Endothelial cell of umbilical vein (primary cell): Measurements from ENCODE around the gene GPD2. TPM values are rescaled to one million over a fixed set of nuclear protein-coding genes. Genes with fewer than 3 reads are reported as not detected.

Experiments used
- BruUV-seq: library from RNA; stranded (reverse); fragments of 400-500 nt; replicated peaks from 2 replicates; lab custom pipeline; 2021; lab: Mats Ljungman, UMichigan
- CTCF ChIA-PET: fragments of 300-600, 350-600 bp; sonication (Branson Sonifier 250); formaldehyde crosslinking; loops from one replicate; lab custom pipeline; 2021; ENCODE audit warnings: antibody characterized with exemption, inconsistent platforms; lab: Charles Lee
- POLR2A ChIA-PET: fragments of 300-600, 350-600 bp; sonication (Branson Sonifier 250); formaldehyde crosslinking; loops from one replicate; lab custom pipeline; 2021; ENCODE audit warnings: antibody characterized with exemption, inconsistent platforms; lab: Charles Lee
- DNase-seq: peaks from one replicate; pipeline ENCODE4 v3.0.0-alpha.2; 2011; ENCODE audit warnings: low read depth, low spot score
- FAIRE-seq: peaks from 2 replicates; lab custom pipeline; 2011; peaks lifted over from hg19 to GRCh38; lab: Jason Lieb, UNC
- H2AFZ ChIP-seq: 2 replicates; pipeline ENCODE4 v1.6.0; 2012; ENCODE audit warnings: low read depth, low read length, control low read depth, inconsistent platforms
- H3K27ac ChIP-seq: 2 replicates; pipeline ENCODE4 v1.5.1; 2011; ENCODE audit warnings: low read depth, mild to moderate bottlenecking, control low read depth, low read length, moderate library complexity; ENCODE audit not compliant: insufficient read depth
- H3K27me3 ChIP-seq, 2 experiments: 2 replicates each; pipeline versions ENCODE4 v1.6.0 to v1.6.1; 2011; ENCODE audit warnings: low read length in 2 of 2, mixed read lengths in 1 of 2; ENCODE audit not compliant: control insufficient read depth in 2 of 2, insufficient read depth in 2 of 2
- H3K36me3 ChIP-seq, 2 experiments: 2 replicates in 1 of 2; 3 replicates in 1 of 2; pipeline ENCODE4 v1.5.1; 2011; ENCODE audit warnings: low read length in 2 of 2, mild to moderate bottlenecking in 1 of 2, moderate library complexity in 1 of 2; ENCODE audit not compliant: control insufficient read depth in 2 of 2, insufficient read depth in 2 of 2; ENCODE audit errors: extremely low read depth in 1 of 2
- H3K4me1 ChIP-seq: 3 replicates; pipeline ENCODE4 v1.5.1; 2011; ENCODE audit warnings: mild to moderate bottlenecking, low read length; ENCODE audit not compliant: control insufficient read depth, insufficient read depth; ENCODE audit errors: extremely low read depth
- H3K4me2 ChIP-seq: 2 replicates; pipeline ENCODE4 v1.6.1; 2011; ENCODE audit warnings: low read length, control low read depth, mixed read lengths; ENCODE audit not compliant: insufficient read depth
- H3K4me3 ChIP-seq, 3 experiments: fragments of 200-600 bp in 1 of 3; sonication (generic), shearing (Covaris generic) in 1 of 3; replicated peaks in 1 of 3; 2 replicates each; pipeline ENCODE4 v1.5.1; 2011 to 2016; ENCODE audit warnings: control low read depth in 3 of 3, low read length in 3 of 3, mild to moderate bottlenecking in 2 of 3, inconsistent platforms in 1 of 3, low read depth in 1 of 3, moderate library complexity in 1 of 3; ENCODE audit not compliant: insufficient read depth in 1 of 3
- H3K79me2 ChIP-seq: 2 replicates; pipeline ENCODE4 v1.6.0; 2012; ENCODE audit warnings: low read length, inconsistent platforms; ENCODE audit not compliant: control insufficient read depth, insufficient read depth
- H3K9ac ChIP-seq: replicated peaks from 2 replicates; pipeline ENCODE3; 2011; ENCODE audit warnings: low read length, control low read depth; ENCODE audit not compliant: insufficient read depth; ENCODE audit errors: extremely low read depth
- H3K9me1 ChIP-seq: replicated peaks from 3 replicates; pipeline ENCODE4 v1.6.0; 2011; ENCODE audit warnings: mild to moderate bottlenecking, low read length; ENCODE audit not compliant: control insufficient read depth, insufficient read depth; ENCODE audit errors: extremely low read depth
- H3K9me3 ChIP-seq: replicated peaks from 2 replicates; pipeline ENCODE4 v1.5.1; 2012; ENCODE audit warnings: low read length, inconsistent platforms; ENCODE audit not compliant: control insufficient read depth, insufficient read depth
- H4K20me1 ChIP-seq: replicated peaks from 2 replicates; pipeline ENCODE3; 2011; ENCODE audit warnings: mild to moderate bottlenecking, low read length; ENCODE audit not compliant: control insufficient read depth, insufficient read depth; ENCODE audit errors: extremely low read depth
- EZH2 ChIP-seq: IDR thresholded peaks from 2 replicates; pipeline ENCODE4 v1.6.1; 2012; ENCODE audit warnings: borderline replicate concordance, low read depth, mild to moderate bottlenecking, moderate library complexity, low read length, inconsistent platforms; ENCODE audit not compliant: severe bottlenecking
- FOS ChIP-seq: IDR thresholded peaks from 2 replicates; pipeline ENCODE4 v1.6.1; 2011; ENCODE audit warnings: mild to moderate bottlenecking, low read length, moderate library complexity, borderline replicate concordance; ENCODE audit not compliant: insufficient read depth
- GATA2 ChIP-seq: IDR thresholded peaks from 2 replicates; pipeline ENCODE4 v1.7.0; 2011; ENCODE audit warnings: low read depth, mild to moderate bottlenecking, moderate library complexity, mixed read lengths, low read length; ENCODE audit not compliant: insufficient read length, insufficient read depth
- JUN ChIP-seq: IDR thresholded peaks from 2 replicates; pipeline ENCODE4 v1.6.1; 2011; ENCODE audit warnings: borderline replicate concordance, low read depth; ENCODE audit not compliant: insufficient read length, insufficient read depth
- MAX ChIP-seq: IDR thresholded peaks from 2 replicates; pipeline ENCODE4 v1.6.1; 2011; ENCODE audit not compliant: insufficient read depth, insufficient read length
- MYC ChIP-seq: IDR thresholded peaks from one replicate; pipeline ENCODE4 v1.6.1; 2011; ENCODE audit warnings: mild to moderate bottlenecking, low read depth, low read length
- POLR2A ChIP-seq: IDR thresholded peaks from 2 replicates; pipeline ENCODE4 v1.6.1; 2012; ENCODE audit warnings: low read depth, mild to moderate bottlenecking, control low read depth, low read length
- POLR2AphosphoS5 ChIP-seq: IDR thresholded peaks from 2 replicates; pipeline ENCODE4 v1.6.1; 2012; ENCODE audit warnings: low read depth, mild to moderate bottlenecking, control low read depth, low read length, moderate library complexity; ENCODE audit not compliant: insufficient read depth
- dilution Hi-C: fragments of 300-500 bp; cut with MboI; formaldehyde crosslinking; loops from one replicate; pipeline ENCODE4 v1.15.0; 2019; ENCODE audit warnings: low sequenced_read_pairs; ENCODE audit not compliant: extremely low pct_ligation_motif_present
- intact Hi-C: fragments of 100-400 bp; cut with micrococcal nuclease; formaldehyde crosslinking; loops from one replicate; pipeline ENCODE4 v1.10.0; 2022
- polyA plus RNA-seq, 4 experiments: library from polyadenylated mRNA; depleted of rRNA in 3 of 4; stranded (reverse) in 3 of 4; unstranded in 1 of 4; fragments of >200 nt; gene quantifications; 2 replicates each; pipeline versions ENCODE4 v1.2.1 to v1.2.3, GENCODE V29; 2011 to 2012; ENCODE audit warnings: missing spikeins in 1 of 4
- total RNA-seq: library from RNA; stranded (reverse); gene quantifications from 2 replicates; pipeline ENCODE4 v1.2.3, GENCODE V29; 2021
- TF ChIP-seq, protein P1 (sequence below), 2 donors: IDR thresholded peaks; 1 replicate in 1 of 2; 2 replicates in 1 of 2; pipeline ENCODE4 v1.5.1; 2011; ENCODE audit warnings: low read length in 2 of 2, mild to moderate bottlenecking in 2 of 2, moderate library complexity in 2 of 2, control low read depth in 1 of 2, inconsistent platforms in 1 of 2, low read depth in 1 of 2; ENCODE audit not compliant: insufficient read depth in 1 of 2; ENCODE audit errors: extremely low read depth in 1 of 2

Gene GPD2
- total and polyA plus RNA-seq, 2 donors (not counting 3 experiments of a cell fraction or from before 2014, with no cell fraction given), result 6.6 to 37.0 TPM

- no TSS peak for BruUV-seq
- no peaks in the 10 kb centered on the region for H3K9me3 ChIP-seq
- no peaks in the 10 kb centered on the region for H4K20me1 ChIP-seq
- no peaks in the 10 kb centered on the region for H3K4me1 ChIP-seq
- intact Hi-C loops, result no loop called here
- no peaks in the 10 kb centered on the region for H3K9me1 ChIP-seq
- dilution Hi-C loops, result no loop called here
- TF ChIP-seq POLR2AphosphoS5 (no peak), JUN (no peak), MYC (no peak), MAX (no peak), FOS (no peak), GATA2 (no peak), POLR2A (no peak), EZH2 (no peak)
- TF ChIP-seq, protein P1, sequence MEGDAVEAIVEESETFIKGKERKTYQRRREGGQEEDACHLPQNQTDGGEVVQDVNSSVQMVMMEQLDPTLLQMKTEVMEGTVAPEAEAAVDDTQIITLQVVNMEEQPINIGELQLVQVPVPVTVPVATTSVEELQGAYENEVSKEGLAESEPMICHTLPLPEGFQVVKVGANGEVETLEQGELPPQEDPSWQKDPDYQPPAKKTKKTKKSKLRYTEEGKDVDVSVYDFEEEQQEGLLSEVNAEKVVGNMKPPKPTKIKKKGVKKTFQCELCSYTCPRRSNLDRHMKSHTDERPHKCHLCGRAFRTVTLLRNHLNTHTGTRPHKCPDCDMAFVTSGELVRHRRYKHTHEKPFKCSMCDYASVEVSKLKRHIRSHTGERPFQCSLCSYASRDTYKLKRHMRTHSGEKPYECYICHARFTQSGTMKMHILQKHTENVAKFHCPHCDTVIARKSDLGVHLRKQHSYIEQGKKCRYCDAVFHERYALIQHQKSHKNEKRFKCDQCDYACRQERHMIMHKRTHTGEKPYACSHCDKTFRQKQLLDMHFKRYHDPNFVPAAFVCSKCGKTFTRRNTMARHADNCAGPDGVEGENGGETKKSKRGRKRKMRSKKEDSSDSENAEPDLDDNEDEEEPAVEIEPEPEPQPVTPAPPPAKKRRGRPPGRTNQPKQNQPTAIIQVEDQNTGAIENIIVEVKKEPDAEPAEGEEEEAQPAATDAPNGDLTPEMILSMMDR (IDR thresholded peaks at IDR 0.05; ENCODE audit: extremely low read depth in 1 of 2, insufficient read depth in 1 of 2, low read depth in 1 of 2, low read length in 2 of 2), result no peak
- H3K9ac ChIP-seq, result no peak overlapping the region
- no peak overlapping the region for H3K4me3 ChIP-seq
- CTCF ChIA-PET, result interaction anchor here (1.0 to 2.0 kb wide), 4 partner anchors 20 to 1217 kb away, joined by 3 to 10 read pairs (median 6); no protein-coding TSS in a partner anchor
- H2AFZ ChIP-seq, result no peak overlapping the region
- FAIRE-seq, result no peak
- no peak for DNase-seq
- H3K27me3 ChIP-seq, result no peaks in the 10 kb centered on the region
- no peaks in the 10 kb centered on the region for H3K79me2 ChIP-seq
- no peak overlapping the region for H3K27ac ChIP-seq
- H3K36me3 ChIP-seq, result no peaks in the 10 kb centered on the region
- POLR2A ChIA-PET, result no interaction called here
- H3K4me2 ChIP-seq, result no peak overlapping the region
These were observed 157.4 kb downstream of the GPD2 start for GRCh38 chr2:156593594-156593921.
